SK-N-MC (cell line): ENCODE measurements around the gene FCAMR.

ENCODE experiments used
- EZH2 ChIP-seq: fragments of 200-600 bp; sonication (generic); IDR thresholded peaks from one replicate; pipeline ENCODE4 v1.6.1; 2017; ENCODE audit warnings: antibody characterized with exemption
- POLR2AphosphoS5 ChIP-seq: IDR thresholded peaks from 2 replicates; pipeline ENCODE4 v1.6.1; 2012; ENCODE audit warnings: mild to moderate bottlenecking, low read depth, low read length, borderline replicate concordance

DNA sequence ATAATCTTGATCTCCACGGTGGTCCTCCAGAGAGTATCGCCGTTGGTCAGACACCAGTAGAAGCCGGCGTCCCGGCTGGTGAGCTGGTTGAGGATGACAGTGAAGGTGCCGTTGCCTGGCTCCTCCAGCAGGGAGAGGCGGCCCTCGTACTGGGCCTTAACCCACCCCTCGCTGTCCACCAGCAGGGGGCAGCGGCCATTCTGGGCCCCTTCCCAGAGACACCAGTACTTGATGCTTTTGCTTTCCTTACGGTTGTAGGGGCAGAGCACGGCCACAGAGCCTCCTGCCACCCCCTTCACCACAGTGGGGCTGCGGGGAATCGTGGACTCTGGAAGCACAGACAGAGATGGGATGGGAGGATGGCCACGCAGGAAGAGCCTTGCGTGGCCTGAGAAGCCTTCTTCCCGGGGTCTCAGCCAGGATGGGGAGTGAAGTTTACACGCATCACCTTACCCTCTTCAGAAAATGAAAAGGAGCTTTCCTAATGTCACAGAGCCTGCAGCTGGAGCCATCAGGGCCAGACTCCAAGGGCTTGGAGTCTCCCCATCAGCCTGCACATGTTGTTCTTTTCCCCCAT is 34.7 kb downstream of the FCAMR start:
- no peak for TF ChIP-seq EZH2
- no peak for TF ChIP-seq POLR2AphosphoS5
